BJ (cell line): ENCODE results near the gene ACSM4. TPM values are rescaled to one million over a fixed set of nuclear protein-coding genes. Genes with fewer than 3 reads are reported as not detected.
"Not testable (repeated sequence)": the region's sequence is repeated elsewhere in the genome, so short reads cannot be mapped to it uniquely, and the experiment has no call there.

ENCODE experiments used
- CTCF ChIA-PET: fragments of 350-600 bp; formaldehyde crosslinking; extraction: SDS; loops from one replicate; lab custom pipeline; 2021; ENCODE audit warnings: antibody characterized with exemption, inconsistent platforms; lab: Yijun Ruan, JAX
- POLR2A ChIA-PET: fragments of 300-600 bp; sonication (Branson Sonifier 250); formaldehyde crosslinking; extraction: SDS; loops from one replicate; lab custom pipeline; 2021; ENCODE audit warnings: antibody characterized with exemption; lab: Charles Lee
- DNase-seq: peaks from one replicate; pipeline ENCODE4 v3.0.0-alpha.2; 2011; ENCODE audit warnings: low read depth
- H3K27me3 ChIP-seq: 2 replicates; pipeline ENCODE4 v1.6.0; 2011; ENCODE audit warnings: low read length; ENCODE audit not compliant: control insufficient read depth, insufficient read depth
- H3K36me3 ChIP-seq: 2 replicates; pipeline ENCODE4 v1.5.1; 2011; ENCODE audit warnings: low read length; ENCODE audit not compliant: control insufficient read depth, insufficient read depth
- H3K4me3 ChIP-seq: 2 replicates; pipeline ENCODE4 v1.5.1; 2011; ENCODE audit warnings: low read depth, mild to moderate bottlenecking, control low read depth, low read length
- CTCF ChIP-seq: IDR thresholded peaks from 2 replicates; pipeline ENCODE4 v1.5.1; 2011; ENCODE audit warnings: low read depth, mild to moderate bottlenecking, control low read depth, inconsistent platforms, low read length, moderate library complexity; ENCODE audit not compliant: insufficient read depth
- polyA plus RNA-seq: library from polyadenylated mRNA; depleted of rRNA; stranded (reverse); fragments of >200 nt; gene quantifications from 2 replicates; pipeline ENCODE4 v1.2.3, GENCODE V29; 2011

Gene ACSM4
- polyA plus RNA-seq, 1 experiment: not detected

GRCh38 chr12:7324176-7324575 lies 20.3 kb downstream of the ACSM4 start:
- no peak for DNase-seq
- POLR2A ChIA-PET: no interaction called here
- Histone ChIP-seq H3K36me3 (no peaks in the 10 kb centered on the region), H3K27me3 (no peaks in the 10 kb centered on the region; the same call in 1 of the 2 replicates), H3K4me3 (no peak overlapping the region)
- CTCF ChIA-PET: no interaction called here
- no peak for TF ChIP-seq CTCF

GRCh38 chr12:7327918-7328317 lies 24.0 kb downstream of the ACSM4 start:
- ChIA-PET POLR2A (interaction anchor here (0.6 kb wide), 1 partner anchor 112 kb away, joined by 3 read pairs; no protein-coding TSS in a partner anchor), CTCF (interaction anchor here (1.2 kb wide), 1 partner anchor 266 kb away, joined by 3 read pairs; no protein-coding TSS in a partner anchor)
- TF ChIP-seq CTCF: no peak
- no peaks in the 10 kb centered on the region; the same call in 1 of the 2 replicates for H3K27me3 ChIP-seq
- H3K36me3 ChIP-seq: no peaks in the 10 kb centered on the region
- no peak for DNase-seq
- no peak overlapping the region for H3K4me3 ChIP-seq

- CTCF ChIA-PET: interaction anchor here (0.6 kb wide), 1 partner anchor 310 kb away, joined by 3 read pairs; no protein-coding TSS in a partner anchor
- DNase-seq, POLR2A ChIA-PET, H3K27me3 ChIP-seq, H3K4me3 ChIP-seq, H3K36me3 ChIP-seq: not testable (repeated sequence)
Measured at GRCh38 chr12:7337790-7338189, 33.9 kb downstream of the ACSM4 start.

GRCh38 chr12:7339675-7340074 lies 35.8 kb downstream of the ACSM4 start:
- no peak overlapping the region for H3K4me3 ChIP-seq
- DNase-seq: no peak
- ChIA-PET POLR2A (no interaction called here), CTCF (no interaction called here)
- no peak for TF ChIP-seq CTCF
- H3K27me3 ChIP-seq: no peaks in the 10 kb centered on the region
- H3K36me3 ChIP-seq: no peaks in the 10 kb centered on the region

GRCh38 chr12:7344833-7345606 lies 41.1 kb downstream of the ACSM4 start:
- Histone ChIP-seq H3K4me3 (no peak overlapping the region), H3K27me3 (no peaks in the 10 kb centered on the region), H3K36me3 (no peaks in the 10 kb centered on the region)
- TF ChIP-seq CTCF: no peak
- DNase-seq: no peak
- CTCF ChIA-PET: no interaction called here
- POLR2A ChIA-PET: no interaction called here
